Fibroblast of mammary gland (primary cell): ENCODE data around the gene TIGD1.

Experiments used
- DNase-seq: peaks from one replicate; pipeline ENCODE4 v3.0.0-alpha.2; 2010; ENCODE audit warnings: low read depth
- H3K4me3 ChIP-seq: 2 replicates; pipeline ENCODE4 v1.5.1; 2011; ENCODE audit warnings: low read depth, mild to moderate bottlenecking, low read length, moderate library complexity; ENCODE audit not compliant: control insufficient read depth
- TF ChIP-seq, protein P1 (sequence below): conservative IDR thresholded peaks from 2 replicates; pipeline ENCODE4 v1.5.1; 2011; ENCODE audit warnings: low read depth, low read length, inconsistent platforms; ENCODE audit not compliant: control insufficient read depth, insufficient read depth

TIGD1 gene

DNA sequence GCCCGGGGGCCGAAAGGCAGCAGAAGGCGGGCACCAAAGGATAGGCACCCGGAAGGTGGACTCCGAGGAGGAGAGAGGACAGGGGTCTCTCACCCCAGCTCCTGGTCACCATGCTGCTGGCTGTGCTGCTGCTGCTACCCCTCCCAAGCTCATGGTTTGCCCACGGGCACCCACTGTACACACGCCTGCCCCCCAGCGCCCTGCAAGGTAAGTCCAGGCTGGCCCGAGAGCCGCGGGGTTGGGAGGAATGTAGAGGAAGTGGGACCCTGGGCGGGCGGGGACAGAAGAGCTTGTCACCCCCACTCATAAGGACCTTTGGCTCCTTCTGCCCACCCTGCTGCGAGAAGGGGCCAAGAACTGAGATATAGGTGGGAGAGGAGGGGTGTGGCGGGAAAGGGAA lies 29.9 kb downstream of the TIGD1 start:
- DNase-seq: no peak
- H3K4me3 ChIP-seq: no peak overlapping the region
- TF ChIP-seq, protein P1, sequence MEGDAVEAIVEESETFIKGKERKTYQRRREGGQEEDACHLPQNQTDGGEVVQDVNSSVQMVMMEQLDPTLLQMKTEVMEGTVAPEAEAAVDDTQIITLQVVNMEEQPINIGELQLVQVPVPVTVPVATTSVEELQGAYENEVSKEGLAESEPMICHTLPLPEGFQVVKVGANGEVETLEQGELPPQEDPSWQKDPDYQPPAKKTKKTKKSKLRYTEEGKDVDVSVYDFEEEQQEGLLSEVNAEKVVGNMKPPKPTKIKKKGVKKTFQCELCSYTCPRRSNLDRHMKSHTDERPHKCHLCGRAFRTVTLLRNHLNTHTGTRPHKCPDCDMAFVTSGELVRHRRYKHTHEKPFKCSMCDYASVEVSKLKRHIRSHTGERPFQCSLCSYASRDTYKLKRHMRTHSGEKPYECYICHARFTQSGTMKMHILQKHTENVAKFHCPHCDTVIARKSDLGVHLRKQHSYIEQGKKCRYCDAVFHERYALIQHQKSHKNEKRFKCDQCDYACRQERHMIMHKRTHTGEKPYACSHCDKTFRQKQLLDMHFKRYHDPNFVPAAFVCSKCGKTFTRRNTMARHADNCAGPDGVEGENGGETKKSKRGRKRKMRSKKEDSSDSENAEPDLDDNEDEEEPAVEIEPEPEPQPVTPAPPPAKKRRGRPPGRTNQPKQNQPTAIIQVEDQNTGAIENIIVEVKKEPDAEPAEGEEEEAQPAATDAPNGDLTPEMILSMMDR: no peak

DNA sequence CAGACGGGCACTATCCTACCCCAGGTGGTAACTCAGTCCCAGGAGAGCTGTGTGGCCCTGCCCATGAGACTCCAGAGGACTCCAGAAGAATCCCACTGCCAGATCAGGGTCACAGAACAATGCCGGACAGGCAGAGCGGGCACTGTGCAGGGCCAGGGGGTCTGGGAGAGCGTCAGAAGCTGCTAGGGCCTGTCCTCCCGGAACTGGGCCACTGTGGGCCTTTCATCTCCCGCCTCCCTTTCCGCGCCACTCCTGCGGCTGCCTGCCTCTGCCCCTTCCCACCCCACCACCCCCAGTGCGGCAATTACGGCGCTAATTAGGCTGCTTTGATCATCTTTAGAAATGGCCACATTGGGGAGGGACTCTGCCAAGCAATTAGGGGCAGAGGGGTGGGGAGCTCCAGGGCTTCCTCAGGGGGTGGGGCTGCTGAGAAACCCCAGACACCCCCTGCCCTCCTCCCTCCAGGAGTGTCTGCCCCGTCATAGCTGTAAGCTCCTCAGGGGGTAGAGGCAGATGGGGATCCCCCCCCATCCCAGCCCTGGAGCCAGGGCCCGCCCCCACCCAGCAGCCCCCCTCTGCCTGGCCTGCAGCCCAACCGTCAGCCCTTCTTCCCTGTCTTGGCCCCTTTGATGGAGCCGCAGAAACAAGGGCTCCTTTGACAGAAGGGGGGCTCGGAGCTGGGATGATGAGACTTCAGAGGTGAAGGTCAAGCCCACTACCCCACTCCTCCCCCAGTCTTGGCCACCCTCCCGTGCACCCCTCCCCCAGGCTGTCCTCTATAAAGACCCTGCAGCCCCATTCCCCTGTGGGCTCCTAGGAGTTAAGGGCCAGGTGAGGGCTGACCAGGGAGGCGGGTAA lies 30.5 kb downstream of the TIGD1 start, which contains the start of gene PRSS56:
Gene PRSS56, plus strand, starts transcription at position 808 of the 858 bp plus-strand sequence. CDS start 211 bp downstream, outside the sequence.
- TF ChIP-seq, protein P1: no peak
- no peak within 1 kb of the TSS for H3K4me3 ChIP-seq
- DNase-seq: no peak

GRCh38 chr2:232518844-232519243 lies 31.5 kb downstream of the TIGD1 start:
- H3K4me3 ChIP-seq: no peak overlapping the region
- DNase-seq: no peak
- TF ChIP-seq, protein P1: no peak

DNA sequence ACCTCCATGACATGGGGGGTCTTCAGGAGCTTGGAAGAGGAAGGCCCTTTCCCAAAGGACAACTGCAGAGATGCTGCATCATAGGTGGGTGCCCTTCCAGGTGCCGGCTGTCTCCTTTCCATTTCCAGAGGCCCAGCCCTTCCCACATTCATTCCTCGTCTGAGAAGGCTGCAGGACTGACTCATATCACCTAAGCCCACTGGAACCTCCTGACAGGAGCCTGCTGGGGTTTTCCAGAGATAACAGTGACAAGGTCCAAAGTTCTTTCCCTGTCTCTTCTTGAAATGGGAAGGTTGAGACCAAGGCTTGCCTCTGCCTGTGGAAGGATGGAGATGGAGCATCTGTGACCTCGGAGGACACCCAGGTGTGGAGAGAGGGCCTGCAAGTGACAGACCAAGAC lies 33.8 kb downstream of the TIGD1 start:
- DNase-seq: no peak
- TF ChIP-seq, protein P1: no peak
- no peak overlapping the region for H3K4me3 ChIP-seq

DNA sequence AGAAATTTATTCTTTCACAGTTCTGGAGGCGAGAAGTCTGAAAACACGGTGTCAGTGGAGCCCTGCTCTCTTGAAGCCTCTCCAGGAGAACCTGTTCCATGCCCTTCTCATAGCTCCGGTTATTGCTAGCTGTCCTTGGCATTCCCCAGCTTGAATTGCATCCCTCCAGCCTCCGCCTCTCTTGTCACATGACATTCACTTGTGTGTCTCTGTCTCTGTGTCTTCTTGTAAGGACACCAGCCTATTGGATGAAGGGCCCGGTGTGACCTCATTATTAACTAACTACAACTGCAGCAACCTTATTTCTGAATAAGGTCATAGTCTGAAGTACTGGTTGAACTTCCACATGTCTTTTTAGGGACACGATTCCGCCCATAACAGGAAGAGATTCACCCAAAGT lies 34.7 kb downstream of the TIGD1 start:
- H3K4me3 ChIP-seq: no peak overlapping the region
- TF ChIP-seq, protein P1: no peak
- no peak for DNase-seq

GRCh38 chr2:232513353-232513752 lies 37.0 kb downstream of the TIGD1 start:
- TF ChIP-seq, protein P1: no peak

GRCh38 chr2:232512602-232513001 lies 37.8 kb downstream of the TIGD1 start:
- no peak for DNase-seq
- TF ChIP-seq, protein P1: no peak
- no peak overlapping the region for H3K4me3 ChIP-seq

More at GRCh38 chr2:232513353-232513752, 37.0 kb downstream of the TIGD1 start:
- DNase-seq: no peak
- H3K4me3 ChIP-seq: no peak overlapping the region
